ENCODE results near the gene GNAZ.

The GNAZ gene

GRCh38 chr22:23110190-23110921 lies 40.0 kb downstream of the GNAZ start:
- no peak for DNase-seq

- no peak for DNase-seq
These were observed 40.7 kb downstream of the GNAZ start for GRCh38 chr22:23110922-23111527.

- no peak for DNase-seq
These were observed 42.2 kb downstream of the GNAZ start for GRCh38 chr22:23112472-23113012.

GRCh38 chr22:23113067-23113846 lies 42.9 kb downstream of the GNAZ start:
- peak; percentile 85 for DNase-seq

- no peak for DNase-seq
These were observed 43.8 kb downstream of the GNAZ start for GRCh38 chr22:23113847-23114720.

GRCh38 chr22:23114721-23115020 lies 44.4 kb downstream of the GNAZ start:
- no peak for DNase-seq

GRCh38 chr22:23115369-23115768 lies 45.0 kb downstream of the GNAZ start:
- no peak for DNase-seq

- DNase-seq = peak; percentile 12
These were observed 45.6 kb downstream of the GNAZ start for GRCh38 chr22:23115825-23116494.

- no peak for DNase-seq
These were observed 46.4 kb downstream of the GNAZ start for GRCh38 chr22:23116506-23117263.

- DNase-seq = no peak
These were observed 47.0 kb downstream of the GNAZ start for GRCh38 chr22:23117275-23117674.

GRCh38 chr22:23117891-23118646 lies 47.8 kb downstream of the GNAZ start:
- peak; percentile 47 for DNase-seq

GRCh38 chr22:23118647-23119493 lies 48.6 kb downstream of the GNAZ start:
- DNase-seq = no peak

- DNase-seq = no peak
These were observed 49.4 kb downstream of the GNAZ start for GRCh38 chr22:23119494-23120414.

- no peak for DNase-seq
These were observed 50.1 kb downstream of the GNAZ start for GRCh38 chr22:23120415-23120899.

GRCh38 chr22:23121000-23121421 lies 50.7 kb downstream of the GNAZ start:
- no peak for DNase-seq

GRCh38 chr22:23121424-23121823 lies 51.1 kb downstream of the GNAZ start:
- no peak for DNase-seq

GRCh38 chr22:23122216-23122957 lies 52.1 kb downstream of the GNAZ start:
- no peak for DNase-seq
